Measurements from ENCODE around the gene BCLAF1. TPM values are rescaled to one million over a fixed set of nuclear protein-coding genes. Genes with fewer than 3 reads are reported as not detected.

BCLAF1 gene
- total and polyA plus RNA-seq, 9 of the 15 experiments (the other 6 are each of a cell fraction or from before 2014, with no cell fraction given): 65.4 to 286 (median 165) TPM

DNA sequence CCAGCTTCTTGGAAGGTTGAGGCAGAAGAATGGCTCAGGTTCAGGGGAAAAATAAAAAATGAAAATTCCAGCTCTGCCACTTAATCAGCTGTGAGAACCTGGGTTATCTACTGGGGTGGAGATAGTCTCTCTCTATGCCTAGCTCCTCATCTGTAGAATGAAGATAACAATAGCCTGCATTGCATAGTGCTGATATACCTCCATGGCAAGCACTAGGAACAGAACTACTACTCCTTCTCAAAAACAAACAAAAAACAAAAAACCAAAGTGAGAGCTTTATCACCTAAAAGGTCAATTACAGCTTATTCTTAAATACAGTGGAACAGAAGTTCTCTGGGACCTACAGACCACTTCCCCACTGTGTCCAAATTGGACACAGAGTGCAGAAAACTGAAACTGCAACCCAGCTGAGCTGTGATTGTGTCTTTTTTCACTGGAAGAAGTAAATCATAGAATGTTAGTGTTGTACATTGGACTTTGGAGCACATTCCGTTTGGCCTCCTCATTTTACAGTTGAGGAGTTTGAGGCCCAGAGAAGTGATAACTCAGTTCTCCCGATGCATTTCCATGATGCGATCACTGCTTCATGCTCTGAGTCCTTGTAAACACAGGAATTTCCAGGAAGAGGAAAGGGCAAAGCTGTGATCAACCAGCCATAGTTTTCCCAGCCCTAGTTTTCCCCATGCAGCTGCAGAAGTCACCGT, 62.8 kb downstream of the BCLAF1 start (continued):
- TF ChIP-seq, protein P1, sequence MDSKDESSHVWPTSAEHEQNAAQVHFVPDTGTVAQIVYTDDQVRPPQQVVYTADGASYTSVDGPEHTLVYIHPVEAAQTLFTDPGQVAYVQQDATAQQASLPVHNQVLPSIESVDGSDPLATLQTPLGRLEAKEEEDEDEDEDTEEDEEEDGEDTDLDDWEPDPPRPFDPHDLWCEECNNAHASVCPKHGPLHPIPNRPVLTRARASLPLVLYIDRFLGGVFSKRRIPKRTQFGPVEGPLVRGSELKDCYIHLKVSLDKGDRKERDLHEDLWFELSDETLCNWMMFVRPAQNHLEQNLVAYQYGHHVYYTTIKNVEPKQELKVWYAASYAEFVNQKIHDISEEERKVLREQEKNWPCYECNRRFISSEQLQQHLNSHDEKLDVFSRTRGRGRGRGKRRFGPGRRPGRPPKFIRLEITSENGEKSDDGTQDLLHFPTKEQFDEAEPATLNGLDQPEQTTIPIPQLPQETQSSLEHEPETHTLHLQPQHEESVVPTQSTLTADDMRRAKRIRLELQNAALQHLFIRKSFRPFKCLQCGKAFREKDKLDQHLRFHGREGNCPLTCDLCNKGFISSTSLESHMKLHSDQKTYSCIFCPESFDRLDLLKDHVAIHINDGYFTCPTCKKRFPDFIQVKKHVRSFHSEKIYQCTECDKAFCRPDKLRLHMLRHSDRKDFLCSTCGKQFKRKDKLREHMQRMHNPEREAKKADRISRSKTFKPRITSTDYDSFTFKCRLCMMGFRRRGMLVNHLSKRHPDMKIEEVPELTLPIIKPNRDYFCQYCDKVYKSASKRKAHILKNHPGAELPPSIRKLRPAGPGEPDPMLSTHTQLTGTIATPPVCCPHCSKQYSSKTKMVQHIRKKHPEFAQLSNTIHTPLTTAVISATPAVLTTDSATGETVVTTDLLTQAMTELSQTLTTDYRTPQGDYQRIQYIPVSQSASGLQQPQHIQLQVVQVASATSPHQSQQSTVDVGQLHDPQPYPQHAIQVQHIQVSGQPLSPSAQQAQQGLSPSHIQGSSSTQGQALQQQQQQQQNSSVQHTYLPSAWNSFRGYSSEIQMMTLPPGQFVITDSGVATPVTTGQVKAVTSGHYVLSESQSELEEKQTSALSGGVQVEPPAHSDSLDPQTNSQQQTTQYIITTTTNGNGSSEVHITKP (IDR thresholded peaks at IDR 0.05; ENCODE audit: partially characterized antibody): no peak
- TF ChIP-seq, protein P2, sequence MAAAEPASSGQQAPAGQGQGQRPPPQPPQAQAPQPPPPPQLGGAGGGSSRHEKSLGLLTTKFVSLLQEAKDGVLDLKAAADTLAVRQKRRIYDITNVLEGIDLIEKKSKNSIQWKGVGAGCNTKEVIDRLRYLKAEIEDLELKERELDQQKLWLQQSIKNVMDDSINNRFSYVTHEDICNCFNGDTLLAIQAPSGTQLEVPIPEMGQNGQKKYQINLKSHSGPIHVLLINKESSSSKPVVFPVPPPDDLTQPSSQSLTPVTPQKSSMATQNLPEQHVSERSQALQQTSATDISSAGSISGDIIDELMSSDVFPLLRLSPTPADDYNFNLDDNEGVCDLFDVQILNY (CRISPR knock-in tag; IDR thresholded peaks at IDR 0.05): no peak
- TF ChIP-seq CEBPZ (IDR thresholded peaks at IDR 0.05; ENCODE audit: borderline replicate concordance, low read depth, low read length): no peak
- no peak for TF ChIP-seq RBM25 (IDR thresholded peaks at IDR 0.05; ENCODE audit: low read depth, low read length, severe bottlenecking)
- TF ChIP-seq, protein P3, sequence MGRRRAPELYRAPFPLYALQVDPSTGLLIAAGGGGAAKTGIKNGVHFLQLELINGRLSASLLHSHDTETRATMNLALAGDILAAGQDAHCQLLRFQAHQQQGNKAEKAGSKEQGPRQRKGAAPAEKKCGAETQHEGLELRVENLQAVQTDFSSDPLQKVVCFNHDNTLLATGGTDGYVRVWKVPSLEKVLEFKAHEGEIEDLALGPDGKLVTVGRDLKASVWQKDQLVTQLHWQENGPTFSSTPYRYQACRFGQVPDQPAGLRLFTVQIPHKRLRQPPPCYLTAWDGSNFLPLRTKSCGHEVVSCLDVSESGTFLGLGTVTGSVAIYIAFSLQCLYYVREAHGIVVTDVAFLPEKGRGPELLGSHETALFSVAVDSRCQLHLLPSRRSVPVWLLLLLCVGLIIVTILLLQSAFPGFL (CRISPR knock-in tag; IDR thresholded peaks at IDR 0.05): no peak
- TF ChIP-seq U2AF1 (optimal IDR thresholded peaks at IDR 0.05; ENCODE audit: low read depth, low read length): no peak
- TF ChIP-seq MCM3 (IDR thresholded peaks at IDR 0.05): no peak
- no peak for TF ChIP-seq SP2 (IDR thresholded peaks at IDR 0.05; ENCODE audit: extremely low read depth, low read depth, low read length, poor library complexity, severe bottlenecking)
- TF ChIP-seq, protein P4, sequence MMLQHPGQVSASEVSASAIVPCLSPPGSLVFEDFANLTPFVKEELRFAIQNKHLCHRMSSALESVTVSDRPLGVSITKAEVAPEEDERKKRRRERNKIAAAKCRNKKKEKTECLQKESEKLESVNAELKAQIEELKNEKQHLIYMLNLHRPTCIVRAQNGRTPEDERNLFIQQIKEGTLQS (IDR thresholded peaks at IDR 0.05): no peak
- TF ChIP-seq, protein P4 (CRISPR knock-in tag; conservative IDR thresholded peaks at IDR 0.05): no peak
- TF ChIP-seq, protein P5, sequence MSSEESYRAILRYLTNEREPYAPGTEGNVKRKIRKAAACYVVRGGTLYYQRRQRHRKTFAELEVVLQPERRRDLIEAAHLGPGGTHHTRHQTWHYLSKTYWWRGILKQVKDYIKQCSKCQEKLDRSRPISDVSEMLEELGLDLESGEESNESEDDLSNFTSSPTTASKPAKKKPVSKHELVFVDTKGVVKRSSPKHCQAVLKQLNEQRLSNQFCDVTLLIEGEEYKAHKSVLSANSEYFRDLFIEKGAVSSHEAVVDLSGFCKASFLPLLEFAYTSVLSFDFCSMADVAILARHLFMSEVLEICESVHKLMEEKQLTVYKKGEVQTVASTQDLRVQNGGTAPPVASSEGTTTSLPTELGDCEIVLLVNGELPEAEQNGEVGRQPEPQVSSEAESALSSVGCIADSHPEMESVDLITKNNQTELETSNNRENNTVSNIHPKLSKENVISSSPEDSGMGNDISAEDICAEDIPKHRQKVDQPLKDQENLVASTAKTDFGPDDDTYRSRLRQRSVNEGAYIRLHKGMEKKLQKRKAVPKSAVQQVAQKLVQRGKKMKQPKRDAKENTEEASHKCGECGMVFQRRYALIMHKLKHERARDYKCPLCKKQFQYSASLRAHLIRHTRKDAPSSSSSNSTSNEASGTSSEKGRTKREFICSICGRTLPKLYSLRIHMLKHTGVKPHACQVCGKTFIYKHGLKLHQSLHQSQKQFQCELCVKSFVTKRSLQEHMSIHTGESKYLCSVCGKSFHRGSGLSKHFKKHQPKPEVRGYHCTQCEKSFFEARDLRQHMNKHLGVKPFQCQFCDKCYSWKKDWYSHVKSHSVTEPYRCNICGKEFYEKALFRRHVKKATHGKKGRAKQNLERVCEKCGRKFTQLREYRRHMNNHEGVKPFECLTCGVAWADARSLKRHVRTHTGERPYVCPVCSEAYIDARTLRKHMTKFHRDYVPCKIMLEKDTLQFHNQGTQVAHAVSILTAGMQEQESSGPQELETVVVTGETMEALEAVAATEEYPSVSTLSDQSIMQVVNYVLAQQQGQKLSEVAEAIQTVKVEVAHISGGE (CRISPR knock-in tag; IDR thresholded peaks at IDR 0.05): peak in 1 of 3 experiments; percentile 61; a peak in 1 of 6 replicates
